ENCODE data around the gene DHX35. TPM values are rescaled to one million over a fixed set of nuclear protein-coding genes. Genes with fewer than 3 reads are reported as not detected.
"Not testable (repeated sequence)": the region's sequence is repeated elsewhere in the genome, so short reads cannot be mapped to it uniquely, and the experiment has no call there.

DHX35 gene
- total RNA-seq, 2 donors from 2014 or later: 12.1 to 13.9 TPM

- no peak for DNase-seq (ENCODE audit: low spot score)
- intact Hi-C loops (cut with DNase I): no loop called here
Measured at GRCh38 chr20:38937978-38938473, 24.1 kb upstream of the DHX35 start.

- no peak for DNase-seq (ENCODE audit: low spot score)
- intact Hi-C loops (cut with DNase I): no loop called here
Measured at GRCh38 chr20:38939686-38940085, 22.5 kb upstream of the DHX35 start.

GRCh38 chr20:38940644-38941043 is 21.5 kb upstream of the DHX35 start:
- intact Hi-C loops (cut with DNase I): no loop called here
- DNase-seq (ENCODE audit: low spot score): no peak

GRCh38 chr20:38941726-38942389 is 20.3 kb upstream of the DHX35 start:
- intact Hi-C loops (cut with DNase I): no loop called here
- no peak for DNase-seq (ENCODE audit: low spot score)

- no peak for DNase-seq (ENCODE audit: low spot score)
- intact Hi-C loops (cut with DNase I): no loop called here
Measured at GRCh38 chr20:38945012-38945411, 17.1 kb upstream of the DHX35 start.

- intact Hi-C loops (cut with DNase I): no loop called here
- DNase-seq (ENCODE audit: low spot score): no peak
Measured at GRCh38 chr20:38946836-38947235, 15.3 kb upstream of the DHX35 start.

GRCh38 chr20:38947931-38948362 is 14.2 kb upstream of the DHX35 start:
- DNase-seq (ENCODE audit: low spot score): no peak
- intact Hi-C loops (cut with DNase I): no loop called here

GRCh38 chr20:38950254-38950653 is 11.9 kb upstream of the DHX35 start:
- DNase-seq (ENCODE audit: low spot score): no peak
- intact Hi-C loops (cut with DNase I): no loop called here

- intact Hi-C loops (cut with DNase I): no loop called here
Measured at GRCh38 chr20:38951611-38952010, 10.5 kb upstream of the DHX35 start.

GRCh38 chr20:38952153-38952552 is 10.0 kb upstream of the DHX35 start:
- intact Hi-C loops (cut with DNase I): no loop called here
- DNase-seq (ENCODE audit: low spot score): no peak

More at GRCh38 chr20:38951611-38952010, 10.5 kb upstream of the DHX35 start:
- no peak for DNase-seq (ENCODE audit: low spot score)

GRCh38 chr20:38953630-38954340 is 8.4 kb upstream of the DHX35 start:
- DNase-seq (ENCODE audit: low spot score): no peak

GRCh38 chr20:38957235-38957876 is 4.8 kb upstream of the DHX35 start:
- no peak for DNase-seq (ENCODE audit: low spot score)
- intact Hi-C loops (cut with DNase I): no loop called here

More at GRCh38 chr20:38953630-38954340, 8.4 kb upstream of the DHX35 start:
- intact Hi-C loops (cut with DNase I): no loop called here

- intact Hi-C loops (cut with DNase I): no loop called here
- DNase-seq (ENCODE audit: low spot score): no peak
Measured at GRCh38 chr20:38957915-38958485, 4.1 kb upstream of the DHX35 start.

GRCh38 chr20:38960187-38960687 is 1.9 kb upstream of the DHX35 start:
- intact Hi-C loops (cut with DNase I): loop anchor here in 1 of 2 donors (5.0 kb wide), 1 partner anchor 33 kb away; the partner anchor contains the start of gene FAM83D
- DNase-seq (ENCODE audit: low spot score): not testable (repeated sequence)

GRCh38 chr20:38961530-38962043 is 557 bp upstream of the DHX35 start:
- intact Hi-C loops (cut with DNase I): loop anchor here in 1 of 2 donors (5.0 kb wide), 1 partner anchor 34 kb away; the partner anchor contains the start of gene FAM83D
- DNase-seq (ENCODE audit: low spot score): no peak

- DNase-seq (ENCODE audit: low spot score): no peak
- intact Hi-C loops (cut with DNase I): loop anchor here in 1 of 2 donors (5.0 kb wide), 1 partner anchor 36 kb away; the partner anchor contains the start of gene FAM83D
Measured at GRCh38 chr20:38962928-38963401, 821 bp downstream of the DHX35 start.

GRCh38 chr20:38963745-38964144 is 1.6 kb downstream of the DHX35 start:
- DNase-seq (ENCODE audit: low spot score): no peak
- intact Hi-C loops (cut with DNase I): loop anchor here in 1 of 2 donors (5.0 kb wide), 1 partner anchor 36 kb away; the partner anchor contains the start of gene FAM83D

- intact Hi-C loops (cut with DNase I): no loop called here
Measured at GRCh38 chr20:38965264-38965663, 3.1 kb downstream of the DHX35 start.

GRCh38 chr20:38968090-38968489 is 5.9 kb downstream of the DHX35 start:
- DNase-seq (ENCODE audit: low spot score): no peak
- intact Hi-C loops (cut with DNase I): no loop called here

More at GRCh38 chr20:38965264-38965663, 3.1 kb downstream of the DHX35 start:
- no peak for DNase-seq (ENCODE audit: low spot score)
